Effector CD4-positive, alpha-beta T cell (primary cell): Measurements from ENCODE around the gene SDK1.
"Not testable (repeated sequence)": the region's sequence is repeated elsewhere in the genome, so short reads cannot be mapped to it uniquely, and the experiment has no call there.

Source experiments
- DNase-seq: peaks from one replicate; pipeline ENCODE4 v3.0.0-alpha.2; 2020

SDK1 gene

GRCh38 chr7:4299431-4299830 lies 998.4 kb downstream of the SDK1 start:
- DNase-seq, result no peak

DNA sequence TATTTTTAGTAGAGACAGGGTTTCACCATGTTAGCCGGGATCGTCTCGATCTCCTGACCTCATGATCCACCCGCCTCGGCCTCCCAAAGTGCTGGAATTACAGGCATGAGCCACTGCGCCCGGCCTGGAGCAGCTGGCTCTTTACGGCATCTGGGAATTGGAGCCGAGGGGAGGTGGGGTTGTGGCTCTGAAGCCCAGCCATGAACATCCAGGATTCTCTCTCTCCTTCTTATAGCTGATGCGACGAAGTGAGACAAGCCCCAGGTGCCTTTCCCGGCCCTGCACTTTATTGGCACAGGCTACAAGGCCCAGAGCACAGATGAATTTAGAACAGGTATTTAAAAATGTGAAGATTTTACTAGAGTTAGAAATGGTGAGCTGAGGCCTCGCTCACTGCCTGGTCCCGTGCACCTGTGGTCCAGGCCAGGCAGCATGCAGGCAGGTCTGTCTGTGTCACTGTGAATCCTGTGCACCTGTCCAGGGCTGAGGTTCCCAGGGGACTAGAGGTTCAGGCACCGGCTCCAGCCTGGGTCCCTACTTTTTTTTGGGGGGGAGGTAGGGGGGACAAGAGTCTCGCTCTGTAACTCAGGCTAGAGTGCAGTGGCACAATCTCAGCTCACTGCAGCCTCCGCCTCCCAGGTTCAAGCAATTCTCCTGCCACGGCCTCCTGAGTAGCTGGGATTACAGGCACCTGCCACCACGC lies 1001.3 kb downstream of the SDK1 start:
- no peak for DNase-seq

DNA sequence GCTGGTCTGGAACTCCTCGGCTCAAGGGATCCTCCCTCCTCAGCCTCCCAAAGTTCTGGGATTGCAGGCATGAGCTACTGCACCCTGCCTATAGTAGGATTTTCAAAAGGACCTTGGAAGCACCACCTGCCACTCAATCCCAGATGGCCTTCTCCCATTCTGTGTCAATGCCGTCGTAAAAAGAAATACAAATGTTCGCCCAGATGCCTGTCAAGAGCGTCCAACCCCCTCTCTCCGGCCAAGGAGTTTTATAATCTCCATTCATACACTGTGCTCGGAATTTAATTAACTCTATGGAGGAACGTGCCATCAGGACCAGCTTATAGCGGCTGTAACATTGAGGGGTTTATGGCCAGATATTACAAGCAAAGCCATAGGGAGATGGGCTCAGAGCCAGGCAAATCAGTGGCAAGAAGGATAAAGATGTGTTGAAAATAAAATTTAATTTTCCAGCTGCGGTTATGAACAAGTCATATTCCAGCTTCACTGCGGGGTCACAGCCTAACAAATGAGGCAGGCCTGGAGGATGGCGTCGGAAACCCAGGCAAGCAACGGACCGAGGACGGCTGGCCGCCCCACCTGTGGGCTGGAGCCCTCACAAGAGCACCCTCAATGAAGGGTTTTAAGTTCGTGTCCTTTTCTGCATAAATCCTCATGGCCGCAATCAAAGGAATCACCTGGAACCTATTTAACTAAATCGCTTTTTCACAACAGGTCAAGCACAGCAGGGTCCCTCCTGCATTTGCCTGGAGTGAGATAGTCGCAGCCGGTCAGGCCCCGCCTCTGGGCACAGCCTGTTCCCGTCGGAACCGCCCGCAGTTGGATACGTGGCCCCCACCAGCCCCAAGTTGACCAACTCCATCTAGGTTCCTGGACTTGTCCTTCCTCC lies 1006.5 kb downstream of the SDK1 start:
- DNase-seq, result no peak

GRCh38 chr7:4308205-4308590 lies 1007.1 kb downstream of the SDK1 start:
- no peak for DNase-seq

DNA sequence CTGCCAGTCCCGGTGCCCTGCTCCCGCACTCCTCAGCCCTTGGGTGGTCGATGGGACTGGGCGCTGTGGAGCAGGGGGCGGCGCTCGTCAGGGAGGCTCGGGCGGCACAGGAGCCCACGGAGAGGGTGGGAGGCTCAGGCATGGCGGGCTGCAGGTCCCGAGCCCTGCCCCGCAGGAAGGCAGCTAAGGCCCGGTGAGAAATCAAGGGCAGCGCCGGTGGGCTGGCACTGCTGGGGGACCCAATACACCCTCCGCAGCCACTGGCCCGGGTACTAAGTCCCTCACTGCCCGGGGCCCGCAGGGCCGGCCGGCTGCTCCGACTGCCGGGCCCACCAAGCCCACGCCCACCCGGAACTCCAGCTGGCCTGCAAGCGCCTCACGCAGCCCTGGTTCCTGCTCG lies 1012.9 kb downstream of the SDK1 start:
- not testable (repeated sequence) for DNase-seq

- DNase-seq, result not testable (repeated sequence)
Measured at GRCh38 chr7:4314316-4314715, 1013.3 kb downstream of the SDK1 start.
